Epithelial cell of prostate (primary cell): ENCODE measurements around the gene ZNF785.
"Not testable (repeated sequence)": the region's sequence is repeated elsewhere in the genome, so short reads cannot be mapped to it uniquely, and the experiment has no call there.

ENCODE experiments used
- DNase-seq: peaks from one replicate; pipeline ENCODE4 v3.0.0-alpha.2; 2011; ENCODE audit warnings: low read depth, low spot score
- H3K27ac ChIP-seq: fragments of 450-650 bp; 2 replicates; pipeline ENCODE4 v1.5.1; 2017; ENCODE audit warnings: mild to moderate bottlenecking

Gene ZNF785

DNA sequence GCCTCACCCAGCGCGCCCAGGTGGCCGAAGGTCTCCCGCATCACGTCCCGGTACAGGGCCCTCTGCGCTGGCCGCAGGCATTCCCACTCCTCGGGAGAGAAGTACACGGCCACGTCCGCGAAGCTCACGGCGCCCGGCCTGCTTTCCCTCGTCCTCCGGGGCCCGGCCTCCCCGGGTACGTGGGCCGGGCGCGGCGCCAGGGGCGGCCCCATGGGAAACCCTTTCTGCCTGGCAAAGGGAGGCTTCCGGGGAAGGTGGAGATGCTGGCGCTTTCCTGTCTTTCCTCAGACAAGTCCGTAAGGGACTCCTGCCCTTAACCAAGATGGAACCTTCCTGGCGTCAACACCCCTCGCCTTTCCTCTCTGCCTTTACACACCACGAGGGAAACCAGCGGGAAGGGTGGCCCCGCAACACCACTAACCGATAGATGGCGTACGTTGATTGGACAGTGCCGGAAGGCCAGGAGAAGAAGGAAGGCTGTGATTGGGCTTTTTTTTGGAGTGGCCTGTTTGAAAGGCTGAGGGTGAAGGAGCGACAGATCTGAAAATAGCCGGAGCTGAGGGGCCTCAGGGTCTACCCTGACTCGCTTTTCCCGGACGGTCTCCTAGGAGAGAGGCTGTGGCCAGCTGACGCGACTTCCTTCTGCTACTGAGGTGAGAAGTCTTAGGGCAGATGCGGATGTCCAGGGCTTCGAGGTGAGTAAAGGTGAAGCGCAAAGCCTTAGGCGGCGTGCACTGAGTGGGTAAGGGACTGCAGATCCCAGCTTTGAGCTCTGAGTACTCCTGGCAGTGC is at the start of gene ZNF785:
Gene ZNF785, minus strand, starts transcription at position 298 of the 792 bp plus-strand sequence. Its CDS starts 86 bp downstream, at position 212.
- peak; percentile 91 for DNase-seq
- H3K27ac ChIP-seq, result peak within 1 kb of the TSS; percentile 82

DNA sequence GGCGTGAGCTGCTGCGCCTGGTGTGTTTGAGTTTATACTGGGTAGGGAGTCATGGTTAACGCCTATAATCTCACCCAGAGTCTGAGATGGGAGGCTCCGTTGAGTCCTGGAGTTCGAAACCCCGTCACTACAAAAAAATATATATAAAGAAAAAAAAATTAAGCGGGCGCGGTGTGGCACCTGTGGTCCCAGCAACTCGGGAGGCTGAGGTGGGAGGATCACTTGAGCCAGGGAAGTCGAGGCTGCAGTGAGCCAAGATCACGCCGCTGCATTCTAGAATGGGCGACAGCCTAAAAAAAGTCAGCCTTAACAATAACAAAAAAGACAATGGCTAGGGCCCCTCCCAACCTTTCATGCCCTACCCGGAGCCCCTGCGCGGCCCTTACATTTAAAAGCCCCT is 48.0 kb upstream of the ZNF785 start:
- H3K27ac ChIP-seq, result peak overlapping the region; percentile 62
- no peak for DNase-seq

DNA sequence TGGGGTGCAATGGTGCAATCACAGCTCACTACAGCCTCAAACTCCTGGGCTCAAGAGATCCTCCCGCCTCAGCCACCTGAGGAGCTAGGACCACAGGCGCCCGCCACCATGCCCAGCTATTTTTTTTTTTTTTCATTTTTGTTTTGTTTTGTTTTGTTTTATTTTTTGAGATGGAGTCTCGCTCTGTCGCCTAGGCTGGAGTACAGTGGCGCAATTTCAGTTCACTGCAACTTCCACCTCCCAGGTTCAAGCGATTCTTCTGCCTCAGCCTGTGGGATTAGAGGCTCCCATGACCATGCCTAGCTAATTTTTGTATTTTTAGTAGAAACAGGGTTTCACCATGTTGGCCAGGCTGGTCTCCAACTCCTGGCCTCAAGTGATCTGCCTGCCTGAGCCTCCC is 47.0 kb upstream of the ZNF785 start:
- H3K27ac ChIP-seq, DNase-seq: not testable (repeated sequence)

DNA sequence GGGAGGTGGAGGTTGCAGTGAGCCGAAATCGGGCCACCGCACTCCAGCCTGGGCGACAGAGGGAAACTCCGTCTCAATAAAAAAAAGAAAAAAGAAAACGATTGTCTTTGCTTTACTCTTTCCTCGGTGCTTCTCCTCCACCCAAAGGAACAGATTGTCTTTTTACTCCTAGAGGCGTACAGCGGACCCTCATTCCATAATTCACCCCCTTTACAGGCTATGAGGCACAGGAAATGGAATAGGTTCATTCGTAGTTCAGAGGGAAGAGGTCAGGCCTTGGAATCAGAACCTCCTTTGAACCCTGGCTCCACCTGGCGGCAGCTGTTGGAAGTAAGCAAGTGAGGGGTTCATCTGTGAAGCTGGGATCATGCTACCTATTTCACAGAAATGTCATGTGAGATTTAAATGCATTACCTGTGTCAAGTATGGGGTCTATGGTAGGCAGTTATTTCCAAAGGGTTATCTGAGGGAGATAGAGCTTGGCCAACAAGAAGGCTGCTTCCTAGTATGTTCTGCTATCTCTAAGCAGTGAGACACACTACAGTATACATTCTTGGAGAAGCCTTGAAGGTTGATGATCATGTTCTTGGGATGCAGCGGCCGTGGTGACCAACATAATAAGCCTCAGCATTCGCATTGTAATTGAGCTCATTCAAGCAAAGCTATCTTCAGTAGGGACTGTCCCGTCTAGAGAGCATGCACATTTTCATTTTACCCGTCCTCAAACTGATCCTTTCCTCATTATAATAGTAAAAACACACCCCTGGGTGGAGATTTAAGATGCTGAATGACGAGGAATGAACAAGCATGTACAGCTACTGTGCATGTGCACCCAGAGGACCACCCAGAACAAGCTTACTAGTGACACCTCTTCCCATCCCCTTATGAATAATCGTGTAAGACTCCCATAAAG is 43.4 kb upstream of the ZNF785 start:
- H3K27ac ChIP-seq, result no peak overlapping the region
- DNase-seq, result no peak

DNA sequence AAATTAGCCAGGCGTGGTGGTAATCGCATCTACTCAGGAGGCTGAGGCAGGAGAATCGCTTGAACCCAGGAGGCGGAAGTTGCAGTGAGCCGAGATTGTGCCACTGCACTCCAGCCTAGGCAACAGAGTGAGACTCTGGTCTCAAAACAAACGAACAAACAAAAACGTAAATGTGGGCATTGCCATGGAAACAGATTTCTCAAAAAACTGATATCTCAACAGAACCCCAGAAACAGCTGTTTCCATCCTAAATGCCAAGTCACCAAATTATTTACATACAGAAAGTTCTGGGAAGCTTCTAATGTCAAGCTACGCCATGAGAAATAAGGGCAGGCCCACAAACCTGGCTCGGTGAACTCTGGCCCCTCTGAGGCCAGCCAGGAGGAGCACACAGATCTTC is 40.7 kb upstream of the ZNF785 start:
- no peak for DNase-seq
- no peak overlapping the region for H3K27ac ChIP-seq

DNA sequence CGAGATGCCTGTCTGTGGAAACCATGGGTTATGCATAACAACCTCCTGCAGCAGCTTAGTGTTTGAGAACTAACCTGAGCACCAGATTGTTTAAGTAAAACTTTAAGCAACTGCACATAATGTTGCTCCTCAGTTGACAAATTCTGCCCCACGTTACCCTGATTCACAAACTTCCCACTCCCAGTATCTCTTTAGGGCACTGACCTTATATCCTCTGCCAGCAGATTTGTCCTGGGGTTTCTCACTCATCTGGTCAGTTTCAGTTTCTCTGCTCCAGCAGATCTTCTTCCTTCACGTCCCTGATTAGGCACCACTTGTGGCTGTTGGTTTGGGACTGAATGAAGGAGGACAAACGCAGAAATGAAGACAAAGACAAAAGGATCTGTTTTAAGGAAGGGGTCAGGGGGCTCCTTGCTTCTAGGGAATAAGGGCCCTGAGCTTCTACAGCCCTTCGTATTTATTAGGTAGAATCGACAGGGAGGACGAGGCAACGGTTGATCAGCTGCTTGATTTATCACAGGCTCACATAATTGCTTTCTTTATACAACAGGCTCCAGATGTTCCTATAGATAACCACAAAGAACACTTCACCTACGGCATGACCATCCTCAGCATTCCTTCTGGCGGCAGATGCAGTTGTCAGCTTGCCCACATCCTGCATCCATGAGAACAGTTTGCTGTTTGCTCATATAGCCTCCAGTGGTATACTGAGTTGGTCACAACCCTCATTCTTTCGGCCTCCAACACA is 38.2 kb upstream of the ZNF785 start:
- no peak for DNase-seq
- H3K27ac ChIP-seq, result peak overlapping the region; percentile 5

DNA sequence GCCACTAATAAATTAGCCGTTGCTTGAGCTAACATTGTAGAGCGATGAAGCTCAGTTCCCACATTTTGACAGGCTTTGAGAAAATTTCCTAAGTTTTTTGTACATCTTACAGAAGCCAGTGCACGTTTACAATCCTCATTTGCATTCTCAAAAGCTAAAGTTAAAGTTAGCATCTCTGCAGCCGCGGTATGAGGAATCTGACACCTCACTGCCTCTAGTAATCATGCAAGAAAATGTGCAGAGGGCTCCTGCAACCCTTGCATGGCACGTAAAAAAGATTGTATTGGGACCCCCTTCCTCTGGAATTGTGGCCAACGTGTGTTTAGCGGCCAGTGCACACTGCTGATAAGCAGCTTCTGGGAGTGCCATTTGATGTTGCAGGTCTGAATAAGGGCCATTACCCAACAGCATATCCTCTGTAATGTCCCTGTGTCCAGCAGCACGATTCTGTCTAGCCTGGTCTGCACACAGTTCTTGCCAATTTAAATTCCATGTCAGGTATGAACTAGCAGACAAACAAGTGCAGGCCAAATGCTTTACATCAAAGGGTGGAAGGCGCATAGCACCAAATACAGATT is 37.0 kb upstream of the ZNF785 start:
- DNase-seq, result no peak
- no peak overlapping the region for H3K27ac ChIP-seq

DNA sequence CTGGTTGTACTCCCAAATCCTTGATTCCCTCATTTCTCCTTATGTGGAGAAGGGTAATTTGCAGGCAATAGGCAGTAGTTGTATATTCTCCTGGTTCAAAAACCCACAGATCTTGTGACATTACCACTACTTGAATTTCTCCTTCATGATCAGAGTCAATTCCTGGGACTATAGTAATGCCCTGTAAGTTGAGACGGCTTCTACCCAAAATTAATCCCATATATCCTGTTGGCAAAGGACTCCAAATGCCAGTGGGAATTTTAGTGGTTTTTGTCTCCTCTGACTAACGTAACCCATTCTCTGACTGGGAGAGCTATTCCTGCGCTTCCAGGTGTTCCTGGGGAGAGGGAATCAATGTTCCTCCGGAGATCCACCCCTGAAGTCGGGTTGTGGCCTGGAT is 36.3 kb upstream of the ZNF785 start:
- H3K27ac ChIP-seq, result no peak overlapping the region
- no peak for DNase-seq

DNA sequence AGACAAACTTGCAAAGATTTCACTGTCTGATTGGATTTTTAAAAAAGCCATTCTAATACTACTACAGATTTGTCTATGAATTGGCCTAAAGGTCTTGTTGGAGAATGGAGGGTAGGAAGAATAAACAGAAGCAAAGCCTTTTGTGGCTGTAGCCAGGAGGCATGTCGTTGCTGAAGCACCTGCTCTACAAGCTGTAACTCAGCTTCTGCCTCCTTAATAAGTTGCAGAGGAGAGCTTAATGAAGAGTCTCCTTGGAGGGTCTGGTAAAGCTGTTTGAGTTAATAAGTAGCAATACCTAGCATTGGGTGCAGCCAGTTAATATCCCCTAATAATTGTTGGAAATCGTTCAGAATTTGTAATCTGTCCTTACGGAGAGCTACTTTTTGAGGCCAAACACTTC is 34.7 kb upstream of the ZNF785 start:
- no peak for DNase-seq
- no peak overlapping the region for H3K27ac ChIP-seq

DNA sequence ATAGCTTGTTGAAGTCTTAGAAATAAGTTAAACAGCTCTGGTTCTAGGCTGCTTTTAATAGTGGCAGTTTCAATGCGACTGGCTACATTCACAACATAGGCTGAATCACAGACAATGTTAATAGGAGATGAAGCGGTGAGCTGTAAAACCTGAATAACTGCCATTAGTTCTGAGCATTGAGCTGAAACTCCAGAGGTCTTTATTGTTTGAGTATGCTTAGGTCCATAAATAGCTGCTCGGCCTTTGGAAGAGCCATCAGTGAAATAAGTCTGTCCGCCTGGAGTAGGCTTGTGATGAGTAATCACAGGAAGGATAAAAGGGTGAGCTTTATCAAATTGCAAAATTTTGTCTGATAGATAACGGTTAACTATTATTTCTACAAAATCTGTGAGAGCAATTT is 34.1 kb upstream of the ZNF785 start:
- no peak overlapping the region for H3K27ac ChIP-seq
- no peak for DNase-seq

DNA sequence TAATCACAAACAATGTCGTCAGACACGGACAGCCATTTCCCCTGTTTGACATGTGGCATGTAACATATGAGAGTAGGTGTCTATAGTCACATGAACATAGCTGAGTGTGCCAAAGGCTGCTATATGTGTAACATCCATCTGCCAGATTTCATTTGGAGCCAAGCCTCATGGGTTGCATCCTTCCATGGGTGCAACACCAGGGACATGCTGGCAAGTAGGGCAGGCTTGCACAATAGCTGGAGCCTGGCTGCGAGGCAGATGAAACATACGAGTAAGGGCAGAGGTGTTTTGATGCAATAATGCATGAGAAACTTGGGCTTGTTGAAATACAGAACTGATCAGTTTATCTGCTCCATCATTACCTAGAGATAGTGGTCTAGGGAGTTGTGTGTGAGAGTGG is 33.7 kb upstream of the ZNF785 start:
- H3K27ac ChIP-seq, result no peak overlapping the region
- no peak for DNase-seq

DNA sequence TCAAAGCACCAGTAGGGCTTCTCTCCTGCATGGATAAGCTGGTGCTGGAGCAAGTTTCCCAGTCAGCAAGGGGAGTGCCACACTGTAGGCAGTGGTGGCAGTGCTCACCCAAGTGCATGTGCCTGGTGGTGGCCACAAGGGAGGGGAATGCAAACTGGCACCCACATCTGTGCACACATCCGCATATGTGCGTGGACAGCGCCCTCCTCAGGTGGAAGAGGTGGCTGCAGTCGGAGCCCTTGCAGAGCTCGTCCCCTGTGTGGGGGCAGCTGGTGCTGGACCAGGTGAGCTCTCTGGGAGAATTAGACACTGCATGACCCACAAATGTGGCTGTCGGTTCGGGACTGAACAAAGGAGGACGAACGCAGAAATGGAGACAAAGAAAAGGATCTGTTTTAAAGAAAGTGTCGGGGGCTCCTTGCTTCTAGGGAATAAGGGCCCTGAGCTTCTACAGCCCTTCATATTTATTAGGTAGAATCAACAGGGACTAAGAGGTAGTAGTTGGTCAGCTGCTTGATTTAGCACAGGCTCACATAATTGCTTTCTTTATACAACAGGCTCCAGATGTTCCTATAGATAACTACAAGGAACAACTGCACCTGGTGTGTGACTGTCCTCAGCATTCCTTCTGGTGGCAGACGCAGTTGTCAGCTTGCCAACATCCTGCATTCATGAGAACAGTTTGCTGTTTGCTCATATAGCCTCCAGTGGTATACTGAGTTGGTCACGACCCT is 30.0 kb upstream of the ZNF785 start:
- no peak for DNase-seq
- H3K27ac ChIP-seq, result no peak overlapping the region

DNA sequence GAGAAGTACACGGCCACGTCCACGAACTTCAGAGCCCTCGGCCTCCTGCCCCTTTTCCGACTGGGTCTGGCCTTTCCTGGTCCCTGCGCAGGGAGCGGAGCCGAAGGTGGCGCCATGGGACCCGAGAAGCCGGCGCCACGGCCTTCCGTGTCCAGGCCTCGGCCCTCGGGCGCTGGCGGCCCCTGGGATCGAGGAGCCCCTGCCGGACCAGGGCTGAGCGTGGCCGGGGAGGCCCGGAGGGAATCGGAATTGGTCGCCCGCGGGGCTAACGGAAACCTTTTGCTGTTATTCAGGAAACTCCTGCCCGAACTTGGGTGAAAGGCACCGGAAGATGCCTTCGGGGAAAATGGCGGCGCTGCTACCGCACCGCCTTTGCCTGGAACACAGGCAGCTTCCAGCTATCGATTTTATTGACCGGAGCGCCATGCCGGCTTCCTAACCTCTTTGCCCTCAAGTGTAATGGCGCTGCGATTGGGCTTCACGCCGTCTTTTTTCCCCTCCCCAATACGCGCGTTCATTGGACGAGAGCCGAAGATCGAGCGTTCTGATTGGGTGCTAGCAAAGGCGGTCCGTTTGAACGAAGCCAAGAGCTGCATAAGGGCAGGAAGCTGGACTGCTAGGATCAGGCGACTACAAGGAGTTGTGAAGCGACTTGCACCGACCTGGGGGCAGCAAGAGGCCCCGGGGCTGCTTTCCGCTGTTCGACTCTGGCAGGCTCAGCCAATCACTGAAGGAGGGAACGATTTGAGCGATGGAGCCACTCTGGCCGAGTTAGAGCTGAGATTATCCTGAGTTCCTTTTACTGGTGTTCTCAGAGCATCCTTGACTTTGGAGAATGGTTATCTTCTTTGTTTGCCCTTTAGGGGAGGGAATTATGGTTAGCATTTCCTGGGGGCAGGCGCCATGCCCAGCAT is 24.7 kb upstream of the ZNF785 start, which contains the start of gene ZNF689:
Gene ZNF689, minus strand, starts transcription at position 464 of the 914 bp plus-strand sequence. Its CDS starts 348 bp downstream, at position 116.
- peak within 1 kb of the TSS; percentile 58 for H3K27ac ChIP-seq
- DNase-seq, result peak; percentile 60

DNA sequence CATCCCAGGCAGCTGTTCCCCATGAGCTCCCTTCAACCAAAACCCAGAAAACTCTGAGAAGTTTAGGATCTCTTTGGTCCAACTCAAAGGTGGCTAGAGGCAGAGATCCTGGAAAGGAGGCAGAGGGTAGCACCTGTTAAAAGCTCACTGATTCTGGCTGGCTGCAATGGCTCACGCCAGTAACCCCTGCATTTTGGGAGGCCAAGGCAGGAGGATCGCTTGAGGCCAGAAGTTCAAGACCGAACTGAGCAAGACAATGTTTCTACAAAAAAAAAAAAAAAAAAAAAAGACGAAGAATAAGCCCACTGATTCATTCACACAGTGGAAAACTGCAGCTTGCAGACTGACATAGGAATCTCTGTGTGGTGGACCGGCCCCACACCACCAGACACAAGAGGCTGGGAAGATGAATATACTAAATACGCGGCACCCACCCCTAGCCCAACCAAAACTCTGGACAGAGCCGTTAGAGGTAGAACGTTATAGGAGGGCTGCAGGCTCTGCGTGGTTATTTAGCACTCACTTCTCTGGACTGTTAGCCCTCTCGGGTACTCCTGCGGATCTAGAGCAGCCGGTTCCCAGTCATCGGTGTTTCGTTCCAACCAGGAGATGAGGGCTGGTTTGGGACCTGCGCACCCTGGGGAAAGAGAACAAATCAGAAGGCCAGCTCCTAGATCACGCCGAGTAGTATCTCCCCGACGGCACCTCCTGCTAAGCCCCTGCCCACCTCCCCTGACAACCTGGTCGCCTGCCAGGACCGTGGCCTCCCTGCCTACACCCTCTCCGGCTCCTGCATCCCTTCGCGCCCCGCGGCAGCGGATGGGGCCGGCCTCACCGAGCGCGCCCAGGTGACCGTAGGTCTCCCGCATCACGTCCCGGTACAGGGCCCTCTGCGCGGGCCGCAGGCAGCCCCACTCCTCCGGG is 23.8 kb upstream of the ZNF785 start:
- DNase-seq, result no peak
- H3K27ac ChIP-seq, result peak overlapping the region; percentile 58

DNA sequence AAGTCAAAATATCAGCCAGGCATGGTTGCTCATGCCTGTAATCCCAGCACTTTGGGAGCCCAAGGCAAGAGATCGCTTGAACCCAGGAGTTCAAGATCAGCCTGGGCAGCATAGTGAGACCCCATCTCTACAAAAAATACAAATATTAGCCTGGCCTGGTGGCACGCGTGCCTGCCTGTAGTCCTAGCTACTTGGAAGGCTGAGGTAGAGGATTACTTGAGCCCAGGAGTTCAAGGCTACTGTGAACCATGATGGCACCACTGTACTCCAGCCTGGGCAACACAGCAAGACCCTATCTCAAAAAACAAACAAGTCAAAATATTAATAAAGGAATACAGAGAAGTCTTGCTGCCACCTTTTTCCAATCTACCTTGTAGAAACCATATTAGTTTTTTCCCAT is 20.5 kb upstream of the ZNF785 start:
- H3K27ac ChIP-seq, result no peak overlapping the region
- no peak for DNase-seq

DNA sequence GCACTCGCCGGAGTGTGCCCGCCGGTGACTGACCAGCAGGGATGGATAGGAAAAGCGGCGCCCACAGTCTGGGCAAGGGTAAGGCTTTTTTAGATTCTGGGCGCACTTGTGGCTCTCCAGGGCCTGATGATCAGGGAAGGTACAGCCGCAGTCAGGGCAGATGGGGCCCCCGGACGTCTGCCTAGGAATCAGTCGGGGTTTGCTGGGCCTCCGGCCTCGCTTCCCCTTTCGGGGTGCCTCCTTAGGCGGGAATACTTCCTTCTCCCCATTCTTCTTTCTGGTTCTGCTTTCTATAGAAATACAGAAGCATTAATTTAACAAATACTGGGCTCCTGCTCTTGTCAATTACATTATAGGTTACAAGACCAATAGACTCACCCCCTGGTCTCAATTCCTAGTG is 19.7 kb upstream of the ZNF785 start:
- no peak for DNase-seq
- H3K27ac ChIP-seq, result no peak overlapping the region

DNA sequence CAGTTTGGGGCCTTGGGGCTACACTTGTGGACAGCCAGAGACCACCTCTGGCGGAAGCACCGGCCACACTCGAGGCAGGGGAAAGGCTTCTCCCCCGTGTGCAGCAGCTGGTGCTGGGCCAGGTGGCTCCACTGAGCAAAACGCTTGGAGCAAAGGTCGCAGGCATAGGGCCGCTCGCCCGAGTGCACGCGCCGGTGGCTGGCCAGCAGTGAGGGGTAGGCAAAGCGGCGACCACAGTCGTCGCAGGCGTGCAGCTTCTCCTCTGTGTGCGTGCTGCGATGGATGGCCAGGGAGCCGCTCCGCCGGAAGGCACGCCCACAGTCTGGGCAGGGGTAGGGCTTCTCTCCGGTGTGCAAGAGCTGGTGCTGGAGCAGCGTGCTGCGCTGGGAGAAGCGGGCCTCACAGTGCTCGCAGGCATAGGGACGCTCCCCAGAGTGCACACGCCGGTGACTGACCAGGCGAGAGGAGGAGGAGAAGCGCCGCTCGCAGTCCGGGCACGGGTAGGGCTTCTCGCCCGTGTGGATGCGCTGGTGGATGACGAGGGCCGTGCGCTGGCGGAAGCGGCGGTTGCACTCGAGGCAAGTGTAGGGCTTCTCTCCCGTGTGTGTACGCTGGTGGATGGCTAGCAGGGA is 18.9 kb upstream of the ZNF785 start:
- no peak for DNase-seq

More for the DNA sequence above, 18.9 kb upstream of the ZNF785 start:
- H3K27ac ChIP-seq, result no peak overlapping the region
